Measurements from ENCODE around the gene LFNG.

Gene LFNG

GRCh38 chr7:2510130-2510776 is 9.3 kb upstream of the LFNG start:
- Histone ChIP-seq H3K27me3 (ENCODE audit: insufficient read depth, low read length) (peaks cover under 1% of the 10 kb centered on the region; the same call in 1 of the 2 replicates), H3K36me3 (ENCODE audit: insufficient read depth, low read length) (no peaks in the 10 kb centered on the region), H4K20me1 (ENCODE audit: insufficient read depth, low read length) (no peaks in the 10 kb centered on the region), H3K4me3 (ENCODE audit: low read depth, low read length, poor library complexity, severe bottlenecking) (peak overlapping the region; percentile 34), H2AFZ (ENCODE audit: low read length) (no peak overlapping the region), H3K27ac (ENCODE audit: low read depth, low read length, poor library complexity, severe bottlenecking) (peak overlapping the region; percentile 89), H3K9me3 (ENCODE audit: low read length) (no peaks in the 10 kb centered on the region), H3K4me1 (ENCODE audit: insufficient read depth, low read length, severe bottlenecking) (peaks cover 45% of the 10 kb centered on the region), H3K4me2 (ENCODE audit: low read length) (peak overlapping the region; percentile 57; the same call in 1 of the 2 replicates), H3K9me2 (ENCODE audit: low read depth, low read length) (no peaks in the 10 kb centered on the region), H3K79me2 (ENCODE audit: insufficient read depth, low read length) (no peaks in the 10 kb centered on the region), H3F3A (ENCODE audit: insufficient read depth, low read length) (no peaks in the 10 kb centered on the region), H3K9ac (ENCODE audit: low read length) (peak overlapping the region; percentile 47; the same call in 1 of the 2 replicates)
- TF ChIP-seq EZH2 (IDR thresholded peaks at IDR 0.05; ENCODE audit: borderline replicate concordance, low read length) (no peak), CTCF (IDR thresholded peaks at IDR 0.05; ENCODE audit: low read length) (no peak)

GRCh38 chr7:2510909-2511768 is 8.4 kb upstream of the LFNG start:
- H3K36me3 ChIP-seq (ENCODE audit: insufficient read depth, low read length) = no peaks in the 10 kb centered on the region
- H2AFZ ChIP-seq (ENCODE audit: low read length) = no peak overlapping the region; the same call in 1 of the 2 replicates
- H3K9ac ChIP-seq (ENCODE audit: low read length) = peak overlapping the region; percentile 47
- peak overlapping the region; percentile 57 for H3K4me2 ChIP-seq (ENCODE audit: low read length)
- H3K4me1 ChIP-seq (ENCODE audit: insufficient read depth, low read length, severe bottlenecking) = peaks cover 45% of the 10 kb centered on the region
- no peaks in the 10 kb centered on the region for H4K20me1 ChIP-seq (ENCODE audit: insufficient read depth, low read length)
- H3K9me3 ChIP-seq (ENCODE audit: low read length) = no peaks in the 10 kb centered on the region
- H3K27ac ChIP-seq (ENCODE audit: low read depth, low read length, poor library complexity, severe bottlenecking) = peak overlapping the region; percentile 89
- no peak for TF ChIP-seq CTCF (IDR thresholded peaks at IDR 0.05; ENCODE audit: low read length)
- TF ChIP-seq EZH2 (IDR thresholded peaks at IDR 0.05; ENCODE audit: borderline replicate concordance, low read length) = no peak
- no peaks in the 10 kb centered on the region; the same call in 1 of the 2 replicates for H3K27me3 ChIP-seq (ENCODE audit: insufficient read depth, low read length)
- no peaks in the 10 kb centered on the region for H3F3A ChIP-seq (ENCODE audit: insufficient read depth, low read length)
- H3K4me3 ChIP-seq (ENCODE audit: low read depth, low read length, poor library complexity, severe bottlenecking) = peak overlapping the region; percentile 34
- H3K9me2 ChIP-seq (ENCODE audit: low read depth, low read length) = no peaks in the 10 kb centered on the region
- H3K79me2 ChIP-seq (ENCODE audit: insufficient read depth, low read length) = no peaks in the 10 kb centered on the region

GRCh38 chr7:2511769-2512168 is 7.8 kb upstream of the LFNG start:
- Histone ChIP-seq H3K27me3 (ENCODE audit: insufficient read depth, low read length) (no peaks in the 10 kb centered on the region; the same call in 1 of the 2 replicates), H3K36me3 (ENCODE audit: insufficient read depth, low read length) (no peaks in the 10 kb centered on the region), H2AFZ (ENCODE audit: low read length) (no peak overlapping the region; the same call in 1 of the 2 replicates), H3K4me3 (ENCODE audit: low read depth, low read length, poor library complexity, severe bottlenecking) (peak overlapping the region; percentile 34), H3K4me1 (ENCODE audit: insufficient read depth, low read length, severe bottlenecking) (peaks cover 45% of the 10 kb centered on the region), H3K9me2 (ENCODE audit: low read depth, low read length) (no peaks in the 10 kb centered on the region), H3F3A (ENCODE audit: insufficient read depth, low read length) (no peaks in the 10 kb centered on the region), H3K9me3 (ENCODE audit: low read length) (no peaks in the 10 kb centered on the region), H4K20me1 (ENCODE audit: insufficient read depth, low read length) (no peaks in the 10 kb centered on the region), H3K4me2 (ENCODE audit: low read length) (peak overlapping the region; percentile 57), H3K27ac (ENCODE audit: low read depth, low read length, poor library complexity, severe bottlenecking) (peak overlapping the region; percentile 89), H3K79me2 (ENCODE audit: insufficient read depth, low read length) (no peaks in the 10 kb centered on the region), H3K9ac (ENCODE audit: low read length) (peak overlapping the region; percentile 47)
- TF ChIP-seq CTCF (IDR thresholded peaks at IDR 0.05; ENCODE audit: low read length) = no peak
- TF ChIP-seq EZH2 (IDR thresholded peaks at IDR 0.05; ENCODE audit: borderline replicate concordance, low read length) = no peak
